ENCODE results near the gene SACS.

- TF ChIP-seq CTCF (IDR thresholded peaks at IDR 0.05) = no peak
- no peak for TF ChIP-seq POLR2A (IDR thresholded peaks at IDR 0.05)
Observed at GRCh38 chr13:23319883-23320224, 113.6 kb downstream of the SACS start.
